Endothelial cell of umbilical vein (primary cell): ENCODE measurements around the gene ADAM19. TPM values are rescaled to one million over a fixed set of nuclear protein-coding genes. Genes with fewer than 3 reads are reported as not detected.

ENCODE experiments used
- BruUV-seq: library from RNA; stranded (reverse); fragments of 400-500 nt; replicated peaks from 2 replicates; lab custom pipeline; 2021; lab: Mats Ljungman, UMichigan
- CTCF ChIA-PET: fragments of 300-600, 350-600 bp; sonication (Branson Sonifier 250); formaldehyde crosslinking; loops from one replicate; lab custom pipeline; 2021; ENCODE audit warnings: antibody characterized with exemption, inconsistent platforms; lab: Charles Lee
- POLR2A ChIA-PET: fragments of 300-600, 350-600 bp; sonication (Branson Sonifier 250); formaldehyde crosslinking; loops from one replicate; lab custom pipeline; 2021; ENCODE audit warnings: antibody characterized with exemption, inconsistent platforms; lab: Charles Lee
- DNase-seq: peaks from one replicate; pipeline ENCODE4 v3.0.0-alpha.2; 2011; ENCODE audit warnings: low read depth, low spot score
- FAIRE-seq: peaks from 2 replicates; lab custom pipeline; 2011; peaks lifted over from hg19 to GRCh38; lab: Jason Lieb, UNC
- H2AFZ ChIP-seq: 2 replicates; pipeline ENCODE4 v1.6.0; 2012; ENCODE audit warnings: low read depth, low read length, control low read depth, inconsistent platforms
- H3K27ac ChIP-seq: 2 replicates; pipeline ENCODE4 v1.5.1; 2011; ENCODE audit warnings: low read depth, mild to moderate bottlenecking, control low read depth, low read length, moderate library complexity; ENCODE audit not compliant: insufficient read depth
- H3K27me3 ChIP-seq, 2 experiments: 2 replicates each; pipeline versions ENCODE4 v1.6.0 to v1.6.1; 2011; ENCODE audit warnings: low read length in 2 of 2, mixed read lengths in 1 of 2; ENCODE audit not compliant: control insufficient read depth in 2 of 2, insufficient read depth in 2 of 2
- H3K36me3 ChIP-seq, 2 experiments: 2 replicates in 1 of 2; 3 replicates in 1 of 2; pipeline ENCODE4 v1.5.1; 2011; ENCODE audit warnings: low read length in 2 of 2, mild to moderate bottlenecking in 1 of 2, moderate library complexity in 1 of 2; ENCODE audit not compliant: control insufficient read depth in 2 of 2, insufficient read depth in 2 of 2; ENCODE audit errors: extremely low read depth in 1 of 2
- H3K4me1 ChIP-seq: 3 replicates; pipeline ENCODE4 v1.5.1; 2011; ENCODE audit warnings: mild to moderate bottlenecking, low read length; ENCODE audit not compliant: control insufficient read depth, insufficient read depth; ENCODE audit errors: extremely low read depth
- H3K4me2 ChIP-seq: 2 replicates; pipeline ENCODE4 v1.6.1; 2011; ENCODE audit warnings: low read length, control low read depth, mixed read lengths; ENCODE audit not compliant: insufficient read depth
- H3K4me3 ChIP-seq, 3 experiments: fragments of 200-600 bp in 1 of 3; sonication (generic), shearing (Covaris generic) in 1 of 3; replicated peaks in 1 of 3; 2 replicates each; pipeline ENCODE4 v1.5.1; 2011 to 2016; ENCODE audit warnings: control low read depth in 3 of 3, low read length in 3 of 3, mild to moderate bottlenecking in 2 of 3, inconsistent platforms in 1 of 3, low read depth in 1 of 3, moderate library complexity in 1 of 3; ENCODE audit not compliant: insufficient read depth in 1 of 3
- H3K79me2 ChIP-seq: 2 replicates; pipeline ENCODE4 v1.6.0; 2012; ENCODE audit warnings: low read length, inconsistent platforms; ENCODE audit not compliant: control insufficient read depth, insufficient read depth
- H3K9ac ChIP-seq: replicated peaks from 2 replicates; pipeline ENCODE3; 2011; ENCODE audit warnings: low read length, control low read depth; ENCODE audit not compliant: insufficient read depth; ENCODE audit errors: extremely low read depth
- H3K9me1 ChIP-seq: replicated peaks from 3 replicates; pipeline ENCODE4 v1.6.0; 2011; ENCODE audit warnings: mild to moderate bottlenecking, low read length; ENCODE audit not compliant: control insufficient read depth, insufficient read depth; ENCODE audit errors: extremely low read depth
- H3K9me3 ChIP-seq: replicated peaks from 2 replicates; pipeline ENCODE4 v1.5.1; 2012; ENCODE audit warnings: low read length, inconsistent platforms; ENCODE audit not compliant: control insufficient read depth, insufficient read depth
- H4K20me1 ChIP-seq: replicated peaks from 2 replicates; pipeline ENCODE3; 2011; ENCODE audit warnings: mild to moderate bottlenecking, low read length; ENCODE audit not compliant: control insufficient read depth, insufficient read depth; ENCODE audit errors: extremely low read depth
- CTCF ChIP-seq, 2 donors: IDR thresholded peaks; 1 replicate in 1 of 2; 2 replicates in 1 of 2; pipeline ENCODE4 v1.5.1; 2011; ENCODE audit warnings: low read length in 2 of 2, mild to moderate bottlenecking in 2 of 2, moderate library complexity in 2 of 2, control low read depth in 1 of 2, inconsistent platforms in 1 of 2, low read depth in 1 of 2; ENCODE audit not compliant: insufficient read depth in 1 of 2; ENCODE audit errors: extremely low read depth in 1 of 2
- EZH2 ChIP-seq: IDR thresholded peaks from 2 replicates; pipeline ENCODE4 v1.6.1; 2012; ENCODE audit warnings: borderline replicate concordance, low read depth, mild to moderate bottlenecking, moderate library complexity, low read length, inconsistent platforms; ENCODE audit not compliant: severe bottlenecking
- FOS ChIP-seq: IDR thresholded peaks from 2 replicates; pipeline ENCODE4 v1.6.1; 2011; ENCODE audit warnings: mild to moderate bottlenecking, low read length, moderate library complexity, borderline replicate concordance; ENCODE audit not compliant: insufficient read depth
- GATA2 ChIP-seq: IDR thresholded peaks from 2 replicates; pipeline ENCODE4 v1.7.0; 2011; ENCODE audit warnings: low read depth, mild to moderate bottlenecking, moderate library complexity, mixed read lengths, low read length; ENCODE audit not compliant: insufficient read length, insufficient read depth
- JUN ChIP-seq: IDR thresholded peaks from 2 replicates; pipeline ENCODE4 v1.6.1; 2011; ENCODE audit warnings: borderline replicate concordance, low read depth; ENCODE audit not compliant: insufficient read length, insufficient read depth
- MAX ChIP-seq: IDR thresholded peaks from 2 replicates; pipeline ENCODE4 v1.6.1; 2011; ENCODE audit not compliant: insufficient read depth, insufficient read length
- MYC ChIP-seq: IDR thresholded peaks from one replicate; pipeline ENCODE4 v1.6.1; 2011; ENCODE audit warnings: mild to moderate bottlenecking, low read depth, low read length
- POLR2A ChIP-seq: IDR thresholded peaks from 2 replicates; pipeline ENCODE4 v1.6.1; 2012; ENCODE audit warnings: low read depth, mild to moderate bottlenecking, control low read depth, low read length
- POLR2AphosphoS5 ChIP-seq: IDR thresholded peaks from 2 replicates; pipeline ENCODE4 v1.6.1; 2012; ENCODE audit warnings: low read depth, mild to moderate bottlenecking, control low read depth, low read length, moderate library complexity; ENCODE audit not compliant: insufficient read depth
- dilution Hi-C: fragments of 300-500 bp; cut with MboI; formaldehyde crosslinking; loops from one replicate; pipeline ENCODE4 v1.15.0; 2019; ENCODE audit warnings: low sequenced_read_pairs; ENCODE audit not compliant: extremely low pct_ligation_motif_present
- intact Hi-C: fragments of 100-400 bp; cut with micrococcal nuclease; formaldehyde crosslinking; loops from one replicate; pipeline ENCODE4 v1.10.0; 2022
- polyA plus RNA-seq, 4 experiments: library from polyadenylated mRNA; depleted of rRNA in 3 of 4; stranded (reverse) in 3 of 4; unstranded in 1 of 4; fragments of >200 nt; gene quantifications; 2 replicates each; pipeline versions ENCODE4 v1.2.1 to v1.2.3, GENCODE V29; 2011 to 2012; ENCODE audit warnings: missing spikeins in 1 of 4
- total RNA-seq: library from RNA; stranded (reverse); gene quantifications from 2 replicates; pipeline ENCODE4 v1.2.3, GENCODE V29; 2021

Gene ADAM19
- total and polyA plus RNA-seq, 2 donors (not counting 3 experiments of a cell fraction or from before 2014, with no cell fraction given), result 10.0 to 22.6 TPM

DNA sequence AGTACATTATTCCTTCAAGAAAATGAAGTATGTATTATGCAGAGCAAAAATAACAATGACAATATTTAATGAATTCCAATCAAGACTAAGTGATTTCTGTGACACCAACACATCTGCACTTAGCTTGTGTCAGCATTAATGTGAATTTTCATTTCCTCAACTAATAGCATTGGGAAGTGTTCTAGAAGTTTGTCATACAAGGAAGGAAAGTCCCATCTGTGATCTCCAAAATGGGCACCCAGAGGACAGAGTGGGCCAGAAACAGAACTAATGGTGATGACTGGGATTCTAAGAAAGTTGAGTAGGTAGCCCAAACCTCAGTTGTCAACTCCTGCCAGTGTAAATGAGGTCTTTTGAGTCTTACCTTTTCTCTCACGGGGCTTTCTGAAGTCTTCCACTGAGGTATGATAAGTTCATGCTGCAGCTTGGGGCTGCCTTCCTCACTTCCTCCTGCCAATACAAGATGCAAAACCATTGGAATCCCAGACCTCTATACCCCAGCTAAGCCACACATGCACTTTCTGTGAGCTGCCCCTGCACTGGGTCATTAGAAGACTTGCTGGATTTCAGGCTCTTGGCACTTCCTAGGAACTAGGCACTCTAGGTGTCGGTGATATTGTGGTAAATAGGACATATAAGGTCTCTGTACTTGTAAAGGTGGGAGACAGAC, 4.9 kb downstream of the ADAM19 start:
- CTCF ChIA-PET, result no interaction called here
- BruUV-seq, result no TSS peak
- no peaks in the 10 kb centered on the region for H4K20me1 ChIP-seq
- peaks cover 7% of the 10 kb centered on the region in 2 experiments for H3K27me3 ChIP-seq
- DNase-seq (no peak), FAIRE-seq (peak; percentile 24)
- H3K4me2 ChIP-seq, result no peak overlapping the region
- H2AFZ ChIP-seq, result no peak overlapping the region
- no peak overlapping the region for H3K4me3 ChIP-seq
- H3K9me3 ChIP-seq, result no peaks in the 10 kb centered on the region
- H3K9me1 ChIP-seq, result no peaks in the 10 kb centered on the region
- dilution Hi-C loops (no loop called here), intact Hi-C loops (no loop called here)
- no peak overlapping the region for H3K9ac ChIP-seq
- no peak for TF ChIP-seq POLR2AphosphoS5
- no peak for TF ChIP-seq GATA2
- no peak for TF ChIP-seq JUN
- no peak for TF ChIP-seq FOS
- TF ChIP-seq CTCF (IDR thresholded peaks at IDR 0.05; ENCODE audit: extremely low read depth in 1 of 2, insufficient read depth in 1 of 2, low read depth in 1 of 2, low read length in 2 of 2), result no peak
- no peak for TF ChIP-seq POLR2A
- no peak for TF ChIP-seq MYC
- no peak for TF ChIP-seq EZH2
- TF ChIP-seq MAX, result no peak
- no peaks in the 10 kb centered on the region for H3K79me2 ChIP-seq
- POLR2A ChIA-PET, result no interaction called here
- H3K36me3 ChIP-seq, result no peaks in the 10 kb centered on the region
- no peak overlapping the region for H3K27ac ChIP-seq
- peaks cover 7% of the 10 kb centered on the region for H3K4me1 ChIP-seq
